Lung microvascular endothelial cell (primary cell): Measurements from ENCODE around the gene SI. TPM values are rescaled to one million over a fixed set of nuclear protein-coding genes. Genes with fewer than 3 reads are reported as not detected.
"Not testable (repeated sequence)": the region's sequence is repeated elsewhere in the genome, so short reads cannot be mapped to it uniquely, and the experiment has no call there.

ENCODE experiments used
- DNase-seq, 2 donors: peaks; one replicate each; pipeline versions ENCODE4 v3.0.0 to v3.0.0-alpha.2; 2010; ENCODE audit warnings: low read depth in 2 of 2
- total RNA-seq: library from RNA; depleted of rRNA; stranded (reverse); fragments of >200 nt; gene quantifications from 2 replicates; pipeline ENCODE4 v1.2.1, GENCODE V29; 2014

SI gene
- not detected in 2 replicates for total RNA-seq

DNA sequence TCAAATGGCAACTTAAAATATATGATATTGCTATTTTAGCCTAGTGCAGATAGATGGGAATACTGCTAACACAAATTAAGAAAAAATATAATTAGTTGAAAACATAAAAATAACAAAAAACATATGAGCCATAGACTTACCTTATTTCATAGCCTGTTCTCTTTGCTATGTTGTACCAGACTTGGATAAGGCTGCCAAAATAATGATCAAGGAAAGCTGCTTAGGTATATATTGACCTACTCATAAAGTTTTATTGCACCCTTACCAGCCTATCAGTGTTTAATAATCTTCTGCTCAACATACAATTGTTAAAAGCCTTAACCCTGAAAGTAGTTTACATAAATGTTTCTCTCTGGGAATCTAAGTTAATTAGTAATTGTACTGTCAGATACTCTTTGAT lies at the start of gene SI:
SI (minus strand) TSS at position 204 of the 400 bp plus-strand sequence. CDS start 2,484 bp downstream, outside the sequence.
- DNase-seq = no peak

DNA sequence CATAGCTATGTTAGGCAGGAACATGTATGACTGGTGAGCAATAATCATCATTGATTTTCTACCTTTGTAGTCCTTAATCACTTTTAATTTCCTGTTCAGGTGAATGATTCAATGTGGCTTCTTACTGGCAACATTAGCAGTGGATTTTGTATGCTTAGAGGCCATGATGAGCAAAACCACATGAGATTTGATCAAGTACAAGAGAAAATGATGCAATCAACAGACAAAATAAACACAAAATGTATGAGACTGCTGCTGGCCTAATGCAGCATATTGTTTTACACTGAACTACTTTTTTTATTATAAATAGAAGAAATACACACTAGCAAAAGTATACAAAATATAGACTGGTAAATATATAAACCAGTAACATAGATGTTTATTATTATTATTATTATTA lies 47.5 kb upstream of the SI start:
- DNase-seq = no peak

DNA sequence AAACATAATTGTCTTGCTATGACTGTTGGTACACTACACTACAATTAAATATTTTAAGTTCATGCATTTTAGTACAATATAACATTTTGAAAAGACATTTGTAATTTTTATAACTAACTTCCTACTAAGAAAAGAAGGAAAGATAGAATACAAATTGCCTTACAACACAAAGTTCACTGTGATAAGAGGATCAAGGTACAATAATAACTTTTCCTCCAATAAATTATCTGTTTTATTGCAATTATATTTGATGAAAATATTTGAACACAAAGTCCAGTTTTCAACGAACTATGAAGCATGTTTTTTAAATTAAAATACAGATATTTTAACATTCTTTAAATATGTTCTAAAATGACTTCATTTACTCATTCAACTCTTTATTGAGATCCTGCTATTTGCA lies 33.1 kb upstream of the SI start:
- no peak for DNase-seq

DNA sequence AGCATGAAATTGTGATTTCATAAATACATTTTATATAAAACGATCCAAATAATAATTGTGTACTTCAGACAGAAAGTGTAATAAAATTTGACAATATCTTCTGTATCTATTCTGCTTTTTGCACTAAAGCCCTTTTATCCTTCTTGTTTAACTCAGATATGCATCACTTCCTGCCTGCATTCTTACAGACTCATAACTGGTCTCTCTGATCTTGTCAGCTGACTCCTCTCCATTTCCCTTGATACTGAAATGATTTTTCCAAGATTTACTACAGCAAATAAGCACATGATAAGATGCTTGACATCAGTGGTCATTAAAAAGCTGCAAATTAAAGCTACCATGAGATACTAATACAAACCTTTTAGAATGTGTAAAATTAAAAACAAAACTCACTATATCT lies 25.3 kb upstream of the SI start:
- no peak for DNase-seq

DNA sequence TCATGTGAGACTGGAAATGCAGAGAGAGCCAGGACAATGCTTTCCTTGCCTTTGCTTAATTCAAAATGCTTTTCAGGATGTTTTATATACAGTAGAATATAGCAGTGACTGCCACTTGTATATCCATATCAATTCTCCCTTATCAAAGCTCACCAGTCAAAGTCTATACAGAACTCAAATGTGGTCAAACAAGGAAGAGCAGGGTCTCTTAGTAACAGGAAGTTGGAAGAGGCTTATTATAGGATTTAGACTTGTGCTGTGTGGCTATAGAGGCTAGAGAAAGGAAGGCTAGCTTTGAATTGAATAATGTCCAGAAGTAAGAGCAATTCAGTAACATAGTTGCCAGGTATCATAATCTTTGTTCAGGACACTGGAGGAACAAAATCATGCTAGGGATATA lies 4.4 kb upstream of the SI start:
- no peak for DNase-seq

DNA sequence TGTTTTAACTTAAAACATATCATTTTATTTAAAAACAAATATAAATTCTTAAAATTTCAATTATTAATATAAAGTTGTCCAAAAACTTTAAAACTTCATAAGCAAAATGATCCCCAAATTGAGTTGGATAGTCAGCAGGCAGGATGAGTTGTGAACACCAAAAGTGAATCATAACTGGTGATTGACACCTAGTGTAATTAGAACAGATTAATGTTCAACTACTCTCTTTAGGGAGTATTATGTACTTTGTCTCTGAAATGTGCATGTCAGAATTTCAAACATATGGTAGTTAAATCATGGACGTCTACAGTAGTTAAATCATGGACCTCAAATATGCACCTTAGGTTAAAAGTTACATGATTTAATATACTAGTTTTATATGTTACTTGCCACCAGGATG lies 2.9 kb upstream of the SI start:
- no peak for DNase-seq

DNA sequence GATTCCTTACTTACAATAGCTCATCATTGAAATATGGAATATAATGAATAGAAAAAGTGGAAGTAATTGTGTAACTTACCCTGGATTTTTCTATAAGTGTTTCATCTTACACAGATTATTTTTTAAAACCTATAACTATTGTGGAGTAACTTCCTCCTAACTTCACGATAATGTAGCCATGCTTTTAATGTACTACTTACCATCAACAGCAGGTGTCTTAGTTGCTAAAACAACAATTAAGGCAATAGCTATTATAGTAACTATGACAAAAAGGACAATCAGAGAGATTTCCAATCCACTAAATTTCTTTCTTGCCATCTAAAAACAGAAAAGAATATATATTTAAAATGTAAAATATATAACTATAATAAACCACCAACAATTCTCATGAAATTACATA lies 2.6 kb downstream of the SI start:
- no peak for DNase-seq

DNA sequence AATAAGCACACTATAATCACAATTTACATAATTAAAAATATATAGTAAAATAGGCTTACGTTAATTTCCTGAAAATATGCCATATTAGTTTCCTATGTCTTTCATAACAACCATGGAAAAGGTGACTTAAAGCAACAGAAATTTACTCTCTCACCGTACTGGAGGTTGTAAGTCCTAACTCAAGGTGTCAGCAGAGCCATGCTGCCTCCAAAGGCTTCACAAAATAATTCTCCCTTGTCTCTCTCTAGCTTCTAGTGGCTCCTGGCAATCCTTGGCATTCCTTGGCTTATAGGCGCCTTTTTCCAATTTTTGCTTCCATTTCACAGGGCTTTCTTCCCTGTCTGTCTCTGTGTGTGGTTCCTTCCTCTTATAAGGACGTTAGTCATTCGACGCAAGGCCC lies 7.6 kb downstream of the SI start:
- DNase-seq = no peak

DNA sequence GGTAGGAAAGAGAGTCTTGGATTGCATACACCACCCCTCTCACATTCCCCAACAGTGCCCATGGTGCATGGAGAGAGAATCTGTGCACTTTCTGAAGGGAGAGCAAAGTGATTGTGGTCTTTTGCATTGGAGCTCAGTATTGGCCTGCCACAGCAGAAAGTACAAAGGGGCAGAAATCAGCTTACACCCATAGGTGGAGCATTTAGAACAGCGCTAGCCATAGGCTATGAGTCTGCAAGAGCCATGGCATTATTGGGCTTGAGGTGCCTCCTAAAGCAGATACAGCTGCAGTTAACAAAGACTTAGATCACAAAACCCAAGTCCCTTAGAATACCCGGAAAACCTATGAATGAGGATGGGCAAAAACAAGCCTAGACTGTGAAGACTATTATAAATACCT lies 21.8 kb downstream of the SI start:
- DNase-seq = no peak

DNA sequence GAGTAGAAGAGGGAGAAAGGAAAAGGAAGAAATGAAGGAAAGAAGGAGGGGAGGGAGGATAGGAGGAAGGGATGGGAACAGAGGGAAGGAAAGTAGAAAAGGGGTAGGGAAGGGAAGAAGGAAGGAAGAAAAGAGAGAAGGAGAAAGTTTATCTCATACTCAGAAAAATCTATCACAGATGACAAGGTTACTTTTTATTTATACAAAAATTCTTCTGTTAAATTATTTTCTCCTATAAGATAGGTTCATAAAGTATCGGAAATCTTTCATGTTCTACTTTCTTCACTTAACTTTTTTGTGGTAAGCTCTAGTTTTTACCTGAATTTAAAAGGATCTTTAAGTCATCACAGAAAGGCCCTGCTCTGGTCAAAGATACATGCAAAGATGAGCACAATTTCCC lies 38.1 kb downstream of the SI start:
- DNase-seq = no peak

DNA sequence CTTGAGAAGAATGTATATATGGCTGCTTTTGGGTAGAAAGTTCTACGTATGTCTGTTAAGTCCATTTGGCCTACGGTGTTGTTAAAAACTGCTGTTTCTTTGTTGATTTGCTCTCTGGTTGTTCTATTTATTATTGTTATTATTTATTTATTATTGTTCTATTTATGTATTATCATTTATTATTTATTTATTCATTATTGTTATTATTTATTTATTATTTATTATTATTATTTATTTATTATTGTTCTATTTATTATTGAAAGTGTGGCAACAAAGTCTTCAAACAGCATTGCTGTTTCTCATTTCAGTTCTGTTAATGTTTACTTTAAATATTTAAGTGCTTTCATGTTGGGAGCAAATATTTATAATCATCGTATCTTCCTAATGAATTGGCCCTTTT lies 66.7 kb downstream of the SI start:
- DNase-seq = no peak

DNA sequence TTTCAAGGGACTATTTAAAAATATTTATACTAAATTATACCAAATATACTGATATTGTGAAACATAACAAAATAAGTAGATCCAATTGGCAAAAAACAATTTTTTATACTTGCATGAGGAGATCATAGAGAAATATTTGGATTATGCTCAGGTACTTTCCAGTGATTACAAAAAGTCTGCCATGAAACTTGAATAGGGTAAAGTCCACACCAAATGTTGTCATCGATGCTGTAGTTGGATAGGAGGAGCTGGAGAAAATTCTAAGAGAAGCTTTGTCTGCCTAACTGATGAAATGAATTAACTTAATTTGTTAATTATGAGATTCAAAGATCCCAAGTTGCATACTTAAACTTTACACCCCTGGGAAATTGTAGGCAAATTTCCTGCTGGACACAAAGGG lies 93.3 kb downstream of the SI start:
- DNase-seq = no peak

DNA sequence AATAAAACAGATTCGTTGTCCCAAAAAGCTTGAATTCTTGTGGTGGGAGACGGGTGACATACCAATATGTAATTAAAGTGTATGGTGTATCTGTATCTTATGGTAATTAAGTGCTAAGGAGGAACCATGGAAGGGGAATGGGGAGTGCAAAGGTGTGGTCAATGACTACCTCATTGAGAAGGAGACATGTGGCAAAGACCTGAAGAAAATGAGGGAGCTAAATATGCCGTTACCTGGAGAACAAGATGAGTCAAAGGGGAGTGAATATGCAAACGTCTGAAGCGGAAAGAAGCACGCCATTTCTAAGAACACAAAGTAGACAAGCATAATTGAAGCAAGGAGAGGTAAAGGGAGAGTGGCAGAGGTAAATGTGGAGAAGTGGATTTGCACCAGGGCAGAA lies 115.7 kb downstream of the SI start:
- DNase-seq = no peak

DNA sequence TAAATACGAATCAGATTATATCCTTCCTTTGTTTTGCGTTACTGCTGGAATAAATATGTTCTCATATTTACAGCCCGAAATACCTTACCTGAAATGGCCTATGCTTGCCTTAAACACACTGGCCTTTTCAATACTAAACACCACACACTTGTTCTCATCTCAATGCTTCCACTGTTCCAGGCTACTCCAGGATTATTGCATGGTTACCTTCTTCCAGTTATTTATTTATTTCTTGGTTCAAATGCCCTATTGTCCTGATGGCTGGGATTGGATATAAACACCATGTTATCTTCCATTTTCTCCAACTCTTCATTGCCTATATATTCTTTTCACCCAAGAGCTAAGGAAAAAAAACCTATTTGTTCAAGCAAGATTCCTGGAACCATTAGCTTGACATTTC lies 125.3 kb downstream of the SI start:
- DNase-seq = no peak

DNA sequence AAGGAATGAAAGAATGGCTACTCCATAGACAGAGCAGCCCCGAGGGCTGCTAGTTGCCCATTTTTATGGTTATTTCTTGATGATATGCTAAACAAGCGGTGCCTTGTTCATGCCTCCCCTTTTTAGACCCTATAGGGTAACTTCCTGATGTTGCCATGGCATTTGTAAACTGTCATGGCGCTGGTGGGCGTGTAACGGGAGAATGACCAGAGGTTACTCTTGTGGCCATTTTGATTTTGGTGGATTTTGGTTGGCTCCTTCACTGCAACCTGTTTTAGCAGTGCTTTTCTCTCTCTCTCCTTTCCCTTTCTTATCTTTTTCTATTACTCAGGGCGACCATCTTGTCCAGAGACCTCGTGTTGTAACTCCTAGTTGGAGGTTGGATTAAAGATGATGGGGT lies 126.9 kb downstream of the SI start:
- not testable (repeated sequence) for DNase-seq

DNA sequence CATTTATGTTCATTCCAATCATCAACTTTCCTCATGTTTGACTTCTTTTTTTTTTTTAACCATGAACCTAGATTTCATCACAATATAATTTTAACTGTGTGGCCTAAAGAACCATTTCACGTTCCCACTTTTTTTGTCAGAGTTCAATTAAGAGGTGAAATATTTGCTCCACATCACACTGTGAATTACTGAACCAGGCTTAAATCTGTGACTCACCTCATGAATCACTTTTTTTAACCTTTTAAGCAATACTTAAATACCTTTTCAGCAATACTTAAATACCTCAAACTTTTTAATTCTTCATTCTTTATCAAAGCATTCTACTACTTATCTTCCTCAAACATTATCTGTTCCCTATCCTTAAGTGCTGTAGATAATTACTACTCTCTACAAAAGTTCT lies 137.6 kb downstream of the SI start:
- no peak for DNase-seq

DNA sequence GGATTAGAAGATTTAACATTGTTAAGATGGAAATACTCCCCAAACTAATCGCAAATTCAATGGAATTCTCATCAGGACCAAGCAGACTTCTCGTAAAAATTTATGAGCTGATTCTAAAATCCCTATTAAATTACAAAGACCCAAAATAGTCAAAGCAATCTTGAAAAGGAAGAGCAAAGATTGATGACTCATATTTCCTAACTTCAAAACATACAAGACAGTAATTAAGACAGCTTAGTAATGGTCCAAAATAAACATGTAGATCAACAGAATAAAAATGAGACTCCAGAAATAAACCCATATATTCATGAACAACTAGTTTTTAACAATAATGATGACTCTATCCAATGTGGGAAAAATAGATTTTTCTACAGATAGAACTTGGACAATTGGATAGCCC lies 148.7 kb downstream of the SI start:
- no peak for DNase-seq

Other genes with a start within 250 kb of the SI start
- gene SLITRK3, start 117.9 kb upstream of the SI start, total RNA-seq = not detected in 2 replicates